ENCODE results near the gene BPI.
"Not testable (repeated sequence)": the region's sequence is repeated elsewhere in the genome, so short reads cannot be mapped to it uniquely, and the experiment has no call there.

The BPI gene

GRCh38 chr20:38303908-38304379, at the start of gene BPI:
TSS of gene BPI (plus strand) at chr20:38304156. CDS start at chr20:38304224, 68 bp downstream.
- DNase-seq, result no peak

GRCh38 chr20:38254621-38255020, 49.3 kb upstream of the BPI start:
- DNase-seq, result not testable (repeated sequence)

GRCh38 chr20:38255393-38255792, 48.6 kb upstream of the BPI start:
- DNase-seq, result no peak

- no peak for DNase-seq
Measured at GRCh38 chr20:38256021-38256420, 47.9 kb upstream of the BPI start.

- DNase-seq, result no peak
Measured at GRCh38 chr20:38256966-38257365, 47.0 kb upstream of the BPI start.

GRCh38 chr20:38258545-38259215, 45.3 kb upstream of the BPI start:
- no peak for DNase-seq

GRCh38 chr20:38260025-38260377, 44.0 kb upstream of the BPI start:
- DNase-seq, result no peak

- no peak for DNase-seq
Measured at GRCh38 chr20:38260378-38261053, 43.4 kb upstream of the BPI start, which contains the start of gene KIAA1755. TSS of gene KIAA1755 (minus strand) at chr20:38260735. CDS start at chr20:38260500, 235 bp downstream.

- DNase-seq, result no peak
Measured at GRCh38 chr20:38261054-38261390, 42.9 kb upstream of the BPI start.

- DNase-seq, result no peak
Measured at GRCh38 chr20:38262931-38263330, 41.0 kb upstream of the BPI start.

GRCh38 chr20:38266426-38266825, 37.5 kb upstream of the BPI start:
- DNase-seq, result no peak

GRCh38 chr20:38267296-38267695, 36.7 kb upstream of the BPI start:
- no peak for DNase-seq

GRCh38 chr20:38267901-38268514, 35.9 kb upstream of the BPI start:
- DNase-seq, result no peak

GRCh38 chr20:38269040-38269439, 34.9 kb upstream of the BPI start:
- DNase-seq, result no peak

GRCh38 chr20:38269715-38270114, 34.2 kb upstream of the BPI start:
- DNase-seq, result no peak

- DNase-seq, result no peak
Measured at GRCh38 chr20:38270869-38271605, 32.9 kb upstream of the BPI start.

GRCh38 chr20:38271608-38272120, 32.3 kb upstream of the BPI start:
- no peak for DNase-seq

GRCh38 chr20:38272398-38272797, 31.6 kb upstream of the BPI start:
- no peak for DNase-seq

- DNase-seq, result no peak
Measured at GRCh38 chr20:38272961-38273360, 31.0 kb upstream of the BPI start.

- no peak for DNase-seq
Measured at GRCh38 chr20:38275815-38276550, 28.0 kb upstream of the BPI start.

- no peak for DNase-seq
Measured at GRCh38 chr20:38277285-38277684, 26.7 kb upstream of the BPI start.

GRCh38 chr20:38277691-38278090, 26.3 kb upstream of the BPI start:
- no peak for DNase-seq

GRCh38 chr20:38278131-38278530, 25.8 kb upstream of the BPI start:
- no peak for DNase-seq

Measured in NCI-H774 (cell line).